ENCODE data around the gene CDC5L. TPM values are rescaled to one million over a fixed set of nuclear protein-coding genes. Genes with fewer than 3 reads are reported as not detected.

Gene CDC5L
- total and polyA plus RNA-seq, 2 of the 13 experiments (the other 11 are each of a cell fraction or from before 2014, with no cell fraction given): 11.0 to 34.2 TPM

GRCh38 chr6:44423306-44423705 lies 35.8 kb downstream of the CDC5L start:
- Histone ChIP-seq H3K4me1 (ENCODE audit: insufficient read depth, low read length) (peaks cover 5% of the 10 kb centered on the region; the same call in 1 of the 2 replicates), H3K9ac (ENCODE audit: insufficient read depth, low read depth, low read length) (no peak overlapping the region), H3K27me3 (ENCODE audit: control insufficient read depth in 1 of 2, insufficient read depth in 2 of 2, low read length in 2 of 2) (no peaks in the 10 kb centered on the region), H2AFZ (ENCODE audit: low read length) (no peak overlapping the region), H3K27ac (ENCODE audit: extremely low read length, insufficient read depth, low read length) (no peak overlapping the region), H3K9me3 (ENCODE audit: low read length) (no peaks in the 10 kb centered on the region), H3K4me3 (replicated peaks in 1 of 3; ENCODE audit: insufficient read depth in 1 of 3, low read depth in 2 of 3, low read length in 3 of 3) (no peak overlapping the region), H4K20me1 (ENCODE audit: insufficient read depth, low read length) (no peaks in the 10 kb centered on the region), H3K79me2 (ENCODE audit: insufficient read depth, low read length) (no peaks in the 10 kb centered on the region), H3K4me2 (ENCODE audit: low read depth, low read length) (no peak overlapping the region), H3K36me3 (replicated peaks in 1 of 2; ENCODE audit: control insufficient read depth in 1 of 2, insufficient read depth in 2 of 2, low read length in 2 of 2) (peaks cover 23 to 79% of the 10 kb centered on the region in 2 experiments)
- TF ChIP-seq YEATS4 (CRISPR knock-in tag; IDR thresholded peaks at IDR 0.05; ENCODE audit: borderline replicate concordance): no peak
- no peak for TF ChIP-seq NFKB2 (CRISPR knock-in tag; IDR thresholded peaks at IDR 0.05; ENCODE audit: borderline replicate concordance)
- TF ChIP-seq ARNT (IDR thresholded peaks at IDR 0.05): no peak
- TF ChIP-seq KLF12 (CRISPR knock-in tag; IDR thresholded peaks at IDR 0.05; ENCODE audit: borderline replicate concordance): no peak
- no peak for TF ChIP-seq SNRNP70 (IDR thresholded peaks at IDR 0.05; ENCODE audit: low read depth, low read length)
- TF ChIP-seq GATA4 (IDR thresholded peaks at IDR 0.05; ENCODE audit: borderline replicate concordance, low read depth): no peak
- TF ChIP-seq PATZ1 (CRISPR knock-in tag; IDR thresholded peaks at IDR 0.05): no peak
- TF ChIP-seq ZNF3 (CRISPR knock-in tag; IDR thresholded peaks at IDR 0.05): no peak
- TF ChIP-seq ZBTB46 (CRISPR knock-in tag; IDR thresholded peaks at IDR 0.05; ENCODE audit: borderline replicate concordance): no peak
- no peak for TF ChIP-seq FUBP1 (CRISPR knock-in tag; IDR thresholded peaks at IDR 0.05; ENCODE audit: borderline replicate concordance)
- TF ChIP-seq SMARCC2 (IDR thresholded peaks at IDR 0.05): no peak
- TF ChIP-seq ZNF317 (CRISPR knock-in tag; IDR thresholded peaks at IDR 0.05): no peak
- TF ChIP-seq, protein P1, sequence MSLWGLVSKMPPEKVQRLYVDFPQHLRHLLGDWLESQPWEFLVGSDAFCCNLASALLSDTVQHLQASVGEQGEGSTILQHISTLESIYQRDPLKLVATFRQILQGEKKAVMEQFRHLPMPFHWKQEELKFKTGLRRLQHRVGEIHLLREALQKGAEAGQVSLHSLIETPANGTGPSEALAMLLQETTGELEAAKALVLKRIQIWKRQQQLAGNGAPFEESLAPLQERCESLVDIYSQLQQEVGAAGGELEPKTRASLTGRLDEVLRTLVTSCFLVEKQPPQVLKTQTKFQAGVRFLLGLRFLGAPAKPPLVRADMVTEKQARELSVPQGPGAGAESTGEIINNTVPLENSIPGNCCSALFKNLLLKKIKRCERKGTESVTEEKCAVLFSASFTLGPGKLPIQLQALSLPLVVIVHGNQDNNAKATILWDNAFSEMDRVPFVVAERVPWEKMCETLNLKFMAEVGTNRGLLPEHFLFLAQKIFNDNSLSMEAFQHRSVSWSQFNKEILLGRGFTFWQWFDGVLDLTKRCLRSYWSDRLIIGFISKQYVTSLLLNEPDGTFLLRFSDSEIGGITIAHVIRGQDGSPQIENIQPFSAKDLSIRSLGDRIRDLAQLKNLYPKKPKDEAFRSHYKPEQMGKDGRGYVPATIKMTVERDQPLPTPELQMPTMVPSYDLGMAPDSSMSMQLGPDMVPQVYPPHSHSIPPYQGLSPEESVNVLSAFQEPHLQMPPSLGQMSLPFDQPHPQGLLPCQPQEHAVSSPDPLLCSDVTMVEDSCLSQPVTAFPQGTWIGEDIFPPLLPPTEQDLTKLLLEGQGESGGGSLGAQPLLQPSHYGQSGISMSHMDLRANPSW (CRISPR knock-in tag; IDR thresholded peaks at IDR 0.05; ENCODE audit: borderline replicate concordance): no peak
- ATAC-seq (no peak), DNase-seq (ENCODE audit: low spot score) (no peak), FAIRE-seq (no peak)
- intact Hi-C loops (cut with micrococcal nuclease; ENCODE audit: unreplicated experiment): no loop called here
- CTCF ChIA-PET (ENCODE audit: low intra/inter-chr PET ratio, low total read pairs): no interaction called here
- BruUV-seq (replicated peaks): no TSS peak
- POLR2A ChIA-PET: no interaction called here
- in situ Hi-C loops (cut with HindIII; ENCODE audit: extremely low pct_ligation_motif_present, low pct_unique_long_range_greater_than_20kb): no loop called here
